Neural crest cell (in vitro differentiated cells): ENCODE results near the gene NOTCH1. TPM values are rescaled to one million over a fixed set of nuclear protein-coding genes. Genes with fewer than 3 reads are reported as not detected.

Experiments
- DNase-seq: peaks from one replicate; pipeline ENCODE4 v3.0.0; 2021; ENCODE audit warnings: low read depth, mixed read lengths, low spot score
- H3K27ac Mint-ChIP-seq: one replicate; pipeline ENCODE4 v1.8.0; 2021; ENCODE audit warnings: mild to moderate bottlenecking, mixed read lengths; ENCODE audit not compliant: unreplicated experiment
- H3K27me3 Mint-ChIP-seq: 2 replicates; pipeline ENCODE4 v1.8.0; 2021; ENCODE audit warnings: low read depth, mild to moderate bottlenecking, mixed read lengths
- H3K36me3 Mint-ChIP-seq: 2 replicates; pipeline ENCODE4 v1.8.0; 2021; ENCODE audit warnings: low read depth, mild to moderate bottlenecking, mixed read lengths
- H3K4me1 Mint-ChIP-seq: 2 replicates; pipeline ENCODE4 v1.8.0; 2021; ENCODE audit warnings: mixed read lengths
- H3K4me3 Mint-ChIP-seq: one replicate; pipeline ENCODE4 v1.8.0; 2021; ENCODE audit warnings: mild to moderate bottlenecking, mixed read lengths
- H3K9me3 Mint-ChIP-seq: 2 replicates; pipeline ENCODE4 v1.8.0; 2021; ENCODE audit warnings: mixed read lengths
- total RNA-seq: library from RNA; stranded (reverse); gene quantifications from 2 replicates; pipeline ENCODE4 v1.2.1, GENCODE V29; 2021
- TF ChIP-seq, protein P1 (sequence below): fragments of 200-600 bp; sonication (generic); conservative IDR thresholded peaks from 2 replicates; pipeline ENCODE4 v1.5.0; 2021; ENCODE audit warnings: antibody characterized with exemption, mild to moderate bottlenecking

The NOTCH1 gene
- total RNA-seq, 1 donor from 2014 or later: 99.7 TPM

DNA sequence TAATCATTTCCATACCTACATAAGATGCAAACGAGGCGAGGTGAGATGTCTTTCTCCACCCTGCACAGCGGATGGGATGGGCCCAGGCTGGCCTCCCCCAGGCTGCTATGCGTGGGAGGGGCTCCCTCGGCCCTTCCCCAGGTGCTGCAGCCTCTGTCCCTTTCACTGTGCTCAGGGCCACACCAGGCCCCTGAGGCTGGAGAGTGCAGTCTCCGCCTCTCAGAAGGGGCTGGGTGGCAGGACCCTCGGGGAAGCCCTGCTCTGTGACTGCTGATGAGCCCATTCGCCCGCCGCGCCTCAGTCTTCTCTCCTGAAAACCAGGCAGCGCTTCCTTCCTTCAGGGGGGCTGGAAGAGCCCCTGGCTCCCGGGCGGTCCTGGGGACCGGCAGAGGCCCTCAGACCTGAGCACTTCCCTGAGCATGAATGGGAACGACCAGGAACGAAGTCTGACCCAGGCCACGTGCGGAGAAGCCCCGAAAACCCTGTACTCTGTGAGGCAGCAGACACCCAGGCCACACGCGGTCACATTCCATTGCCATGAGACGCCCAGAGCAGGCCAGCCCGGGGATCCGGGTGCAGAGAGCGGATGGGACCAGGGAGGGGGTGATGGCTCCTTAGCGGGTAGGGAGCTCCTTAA lies 21.9 kb upstream of the NOTCH1 start:
- no peak overlapping the region for H3K4me3 Mint-ChIP-seq
- H3K9me3 Mint-ChIP-seq: no peaks in the 10 kb centered on the region
- no peak for DNase-seq
- peaks cover 57% of the 10 kb centered on the region for H3K4me1 Mint-ChIP-seq
- no peaks in the 10 kb centered on the region for H3K36me3 Mint-ChIP-seq
- TF ChIP-seq, protein P1, sequence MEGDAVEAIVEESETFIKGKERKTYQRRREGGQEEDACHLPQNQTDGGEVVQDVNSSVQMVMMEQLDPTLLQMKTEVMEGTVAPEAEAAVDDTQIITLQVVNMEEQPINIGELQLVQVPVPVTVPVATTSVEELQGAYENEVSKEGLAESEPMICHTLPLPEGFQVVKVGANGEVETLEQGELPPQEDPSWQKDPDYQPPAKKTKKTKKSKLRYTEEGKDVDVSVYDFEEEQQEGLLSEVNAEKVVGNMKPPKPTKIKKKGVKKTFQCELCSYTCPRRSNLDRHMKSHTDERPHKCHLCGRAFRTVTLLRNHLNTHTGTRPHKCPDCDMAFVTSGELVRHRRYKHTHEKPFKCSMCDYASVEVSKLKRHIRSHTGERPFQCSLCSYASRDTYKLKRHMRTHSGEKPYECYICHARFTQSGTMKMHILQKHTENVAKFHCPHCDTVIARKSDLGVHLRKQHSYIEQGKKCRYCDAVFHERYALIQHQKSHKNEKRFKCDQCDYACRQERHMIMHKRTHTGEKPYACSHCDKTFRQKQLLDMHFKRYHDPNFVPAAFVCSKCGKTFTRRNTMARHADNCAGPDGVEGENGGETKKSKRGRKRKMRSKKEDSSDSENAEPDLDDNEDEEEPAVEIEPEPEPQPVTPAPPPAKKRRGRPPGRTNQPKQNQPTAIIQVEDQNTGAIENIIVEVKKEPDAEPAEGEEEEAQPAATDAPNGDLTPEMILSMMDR: no peak
- H3K27ac Mint-ChIP-seq: no peak overlapping the region
- H3K27me3 Mint-ChIP-seq: peaks cover 3% of the 10 kb centered on the region

DNA sequence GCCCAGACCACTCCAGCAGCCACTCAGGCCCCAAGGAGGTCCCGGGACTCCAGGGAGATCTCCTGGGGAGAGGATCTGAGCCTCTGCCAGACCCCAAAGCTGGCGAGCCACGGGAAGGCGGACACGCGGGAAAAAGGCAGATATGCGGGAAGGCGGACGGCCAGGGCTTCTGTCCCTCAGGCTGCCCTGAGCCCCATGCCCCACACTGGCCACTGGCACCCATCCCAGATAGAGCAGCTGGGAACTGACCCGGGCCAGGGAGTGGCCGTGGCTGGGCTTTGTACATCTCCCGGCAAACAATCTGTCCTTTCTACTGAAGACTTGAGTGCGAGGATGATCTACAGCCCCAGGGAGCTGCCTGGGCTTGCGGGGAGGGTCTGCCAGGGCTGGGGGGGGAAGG lies 21.1 kb upstream of the NOTCH1 start:
- Mint-ChIP-seq H3K27me3 (no peaks in the 10 kb centered on the region), H3K36me3 (no peaks in the 10 kb centered on the region), H3K4me3 (no peak overlapping the region), H3K9me3 (no peaks in the 10 kb centered on the region), H3K27ac (no peak overlapping the region), H3K4me1 (peaks cover 48% of the 10 kb centered on the region)
- TF ChIP-seq, protein P1: no peak
- no peak for DNase-seq

DNA sequence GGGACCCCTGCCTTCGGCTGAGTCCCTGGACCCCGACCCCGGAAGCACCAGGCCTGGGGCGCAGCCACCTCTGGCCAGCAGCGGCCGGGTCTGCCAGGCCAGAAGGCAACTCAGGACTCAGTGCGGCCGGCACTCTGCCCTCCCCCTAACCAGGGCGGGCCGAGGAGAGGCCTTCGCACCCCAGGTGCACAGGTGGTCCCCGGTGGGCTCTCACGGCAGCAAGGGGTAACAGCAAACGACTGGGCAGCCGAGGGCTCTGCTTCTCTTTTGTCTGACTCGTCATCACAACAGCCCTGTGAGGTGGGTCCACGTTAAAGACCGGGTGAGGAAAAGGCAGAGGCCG lies 20.7 kb upstream of the NOTCH1 start:
- no peaks in the 10 kb centered on the region for H3K27me3 Mint-ChIP-seq
- no peaks in the 10 kb centered on the region for H3K9me3 Mint-ChIP-seq
- TF ChIP-seq, protein P1: no peak
- H3K4me3 Mint-ChIP-seq: no peak overlapping the region
- H3K27ac Mint-ChIP-seq: no peak overlapping the region
- H3K36me3 Mint-ChIP-seq: no peaks in the 10 kb centered on the region
- no peak for DNase-seq
- H3K4me1 Mint-ChIP-seq: peaks cover 44% of the 10 kb centered on the region

DNA sequence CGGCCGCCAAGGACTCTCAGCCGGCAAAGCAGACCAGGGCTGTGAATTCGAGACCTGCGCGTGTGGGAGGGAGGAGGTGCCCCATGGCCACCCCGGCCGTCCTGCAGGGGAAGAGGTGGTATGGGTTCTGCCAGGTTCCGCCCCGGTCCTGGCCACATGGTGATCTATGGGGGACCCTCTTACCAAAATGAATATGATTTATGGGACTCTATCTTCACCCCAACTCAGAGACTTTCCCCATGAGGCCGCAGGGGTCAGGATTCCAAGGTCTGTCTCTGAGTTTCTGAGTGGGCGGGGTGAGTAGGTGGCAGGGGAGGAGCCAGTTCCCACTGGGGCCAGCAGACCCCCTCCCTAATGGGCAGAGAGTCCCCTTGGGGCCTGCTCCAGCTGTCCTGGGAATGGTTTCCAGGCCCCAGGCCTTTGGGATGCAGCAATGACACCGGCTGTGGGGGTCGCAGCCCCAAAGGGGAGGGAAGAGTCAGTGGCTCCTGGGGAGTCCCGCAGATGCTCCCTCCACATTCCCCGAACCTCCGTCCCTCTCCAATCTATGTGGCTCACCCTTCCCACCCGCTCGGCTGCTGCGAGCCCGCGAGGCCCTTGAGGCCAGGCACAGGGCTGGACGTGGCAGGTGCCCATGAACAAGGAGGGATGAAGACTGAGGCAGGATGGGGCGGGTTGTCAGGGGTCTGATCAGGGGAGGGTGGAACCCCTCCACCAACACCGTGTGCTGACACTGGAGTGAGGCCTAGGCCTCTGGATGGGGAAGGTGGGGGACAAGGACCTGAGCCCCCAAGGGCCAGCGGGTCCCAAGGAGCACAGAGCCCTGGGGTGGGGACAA lies 20.1 kb upstream of the NOTCH1 start:
- Mint-ChIP-seq H3K4me3 (peak overlapping the region; percentile 5), H3K36me3 (no peaks in the 10 kb centered on the region), H3K27ac (no peak overlapping the region), H3K9me3 (no peaks in the 10 kb centered on the region), H3K27me3 (no peaks in the 10 kb centered on the region), H3K4me1 (peaks cover 38% of the 10 kb centered on the region)
- TF ChIP-seq, protein P1: no peak
- DNase-seq: no peak

DNA sequence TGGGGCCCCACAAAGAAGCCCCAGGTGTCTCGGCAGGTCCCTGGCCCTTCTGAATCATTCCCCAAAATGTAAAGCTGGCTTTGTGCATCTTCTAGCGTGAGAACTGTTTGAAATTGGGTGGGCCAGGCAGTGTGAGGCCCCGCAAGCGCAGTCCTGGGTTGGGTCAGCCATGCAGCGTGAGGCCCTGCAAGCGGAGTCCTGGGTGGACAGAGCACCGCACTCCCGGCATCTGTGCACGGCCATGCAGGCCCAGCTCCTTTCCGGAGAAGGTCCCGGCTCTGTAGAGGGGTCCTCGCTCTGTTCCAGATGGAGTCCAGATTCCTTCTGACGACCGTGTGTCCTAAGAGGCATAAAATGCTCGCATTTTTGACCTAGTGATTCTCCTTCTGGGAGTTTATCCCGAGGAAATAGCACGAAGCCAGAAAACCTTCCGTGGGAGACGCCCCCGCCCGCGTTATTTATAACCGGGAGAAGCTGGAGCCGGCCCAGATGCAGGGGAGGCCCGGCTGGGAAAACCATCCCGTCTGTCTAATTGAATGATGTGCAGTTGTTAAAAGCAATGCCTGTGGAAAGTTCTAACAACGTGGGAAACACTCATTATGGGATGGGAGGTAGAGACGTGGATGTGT lies 19.4 kb upstream of the NOTCH1 start:
- H3K4me3 Mint-ChIP-seq: peak overlapping the region; percentile 5
- TF ChIP-seq, protein P1: no peak
- no peak overlapping the region for H3K27ac Mint-ChIP-seq

More for the DNA sequence above, 19.4 kb upstream of the NOTCH1 start:
- Mint-ChIP-seq H3K27me3 (no peaks in the 10 kb centered on the region), H3K9me3 (peaks cover 5% of the 10 kb centered on the region), H3K4me1 (peaks cover 35% of the 10 kb centered on the region), H3K36me3 (peaks cover 3% of the 10 kb centered on the region)
- DNase-seq: no peak
